AG09309 (cell line): ENCODE data around the gene RINT1.
"Not testable (repeated sequence)": the region's sequence is repeated elsewhere in the genome, so short reads cannot be mapped to it uniquely, and the experiment has no call there.

Experiments
- DNase-seq: peaks from one replicate; pipeline ENCODE4 v3.0.0-alpha.2; 2010; ENCODE audit warnings: low read depth
- H3K4me3 ChIP-seq: 2 replicates; pipeline ENCODE4 v1.5.1; 2011; ENCODE audit warnings: mild to moderate bottlenecking, low read depth, low read length, moderate library complexity; ENCODE audit not compliant: control insufficient read depth
- CTCF ChIP-seq: IDR thresholded peaks from 2 replicates; pipeline ENCODE4 v1.5.1; 2011; ENCODE audit warnings: mild to moderate bottlenecking, low read depth, low read length, inconsistent platforms; ENCODE audit not compliant: insufficient read depth, control insufficient read depth; ENCODE audit errors: missing control alignments

Gene RINT1

GRCh38 chr7:105587909-105588635, 56.1 kb downstream of the RINT1 start:
- no peak for DNase-seq
- no peak overlapping the region for H3K4me3 ChIP-seq

GRCh38 chr7:105589356-105590077, 57.5 kb downstream of the RINT1 start:
- TF ChIP-seq CTCF: peak; percentile 74
- H3K4me3 ChIP-seq: no peak overlapping the region
- DNase-seq: peak; percentile 54

More at GRCh38 chr7:105587909-105588635, 56.1 kb downstream of the RINT1 start:
- no peak for TF ChIP-seq CTCF

GRCh38 chr7:105590793-105591192, 58.8 kb downstream of the RINT1 start:
- no peak for TF ChIP-seq CTCF

GRCh38 chr7:105591522-105591921, 59.5 kb downstream of the RINT1 start:
- no peak for TF ChIP-seq CTCF
- H3K4me3 ChIP-seq: no peak overlapping the region
- DNase-seq: no peak

More at GRCh38 chr7:105590793-105591192, 58.8 kb downstream of the RINT1 start:
- DNase-seq: no peak
- H3K4me3 ChIP-seq: no peak overlapping the region

- H3K4me3 ChIP-seq: no peak overlapping the region
- TF ChIP-seq CTCF: no peak
- DNase-seq: no peak
These were observed 62.0 kb downstream of the RINT1 start for GRCh38 chr7:105594034-105594433.

GRCh38 chr7:105596866-105597265, 64.9 kb downstream of the RINT1 start:
- H3K4me3 ChIP-seq: no peak overlapping the region
- TF ChIP-seq CTCF: no peak
- no peak for DNase-seq

GRCh38 chr7:105599080-105599479, 67.1 kb downstream of the RINT1 start:
- not testable (repeated sequence) for DNase-seq, H3K4me3 ChIP-seq
